IMR-90 (cell line): ENCODE measurements around the gene DNM1. TPM values are rescaled to one million over a fixed set of nuclear protein-coding genes. Genes with fewer than 3 reads are reported as not detected.

Source experiments
- ATAC-seq: fragments of 200-7000 bp; cut with Tn5 transposase; 2 replicates; pipeline ENCODE4 v1.9.1; 2020; ENCODE audit warnings: low read depth, mild to moderate bottlenecking, moderate library complexity
- BruUV-seq: library from RNA; stranded (reverse); fragments of 400-500 nt; replicated peaks from 2 replicates; lab custom pipeline; 2021; lab: Mats Ljungman, UMichigan
- CTCF ChIA-PET: fragments of 300-600 bp; formaldehyde crosslinking; extraction: SDS; loops from one replicate; lab custom pipeline; 2021; ENCODE audit warnings: antibody characterized with exemption; lab: Yijun Ruan, JAX
- POLR2A ChIA-PET: fragments of 300-600 bp; sonication (Branson Sonifier 250); formaldehyde crosslinking; loops from one replicate; lab custom pipeline; 2022; ENCODE audit warnings: antibody characterized with exemption; ENCODE audit not compliant: unreplicated experiment; lab: Charles Lee
- DNase-seq: peaks from one replicate; pipeline ENCODE4 v3.0.0; 2013
- H2AFZ ChIP-seq: replicated peaks from 2 replicates; pipeline ENCODE3; 2013; ENCODE audit warnings: low read length, mild to moderate bottlenecking; ENCODE audit not compliant: poor library complexity
- H2AK5ac ChIP-seq: 2 replicates; pipeline ENCODE4 v1.6.1; 2013; ENCODE audit warnings: low read depth, low read length, inconsistent platforms
- H2AK9ac ChIP-seq: replicated peaks from 2 replicates; pipeline ENCODE3; 2013; ENCODE audit warnings: mild to moderate bottlenecking, low read depth, low read length, moderate library complexity; ENCODE audit not compliant: poor library complexity
- H2BK120ac ChIP-seq: 2 replicates; pipeline ENCODE4 v1.6.1; 2013; ENCODE audit warnings: low read depth, low read length, inconsistent platforms
- H2BK15ac ChIP-seq: 3 replicates; pipeline ENCODE4 v1.6.1; 2013; ENCODE audit warnings: low read depth, low read length, inconsistent platforms
- H2BK20ac ChIP-seq: 2 replicates; pipeline ENCODE4 v1.6.1; 2013; ENCODE audit warnings: low read depth, mild to moderate bottlenecking, inconsistent platforms, low read length, moderate library complexity
- H2BK5ac ChIP-seq: 2 replicates; pipeline ENCODE4 v1.6.1; 2013; ENCODE audit warnings: mild to moderate bottlenecking, low read depth, low read length, inconsistent platforms; ENCODE audit not compliant: poor library complexity, severe bottlenecking
- H3K14ac ChIP-seq: replicated peaks from 2 replicates; pipeline ENCODE4 v1.6.1; 2013; ENCODE audit warnings: low read depth, low read length, inconsistent platforms
- H3K18ac ChIP-seq: 2 replicates; pipeline ENCODE4 v1.6.1; 2013; ENCODE audit warnings: low read depth, low read length, control low read depth
- H3K23ac ChIP-seq: 2 replicates; pipeline ENCODE4 v1.6.1; 2013; ENCODE audit warnings: low read depth, low read length, inconsistent platforms
- H3K27ac ChIP-seq: 2 replicates; pipeline ENCODE4 v1.5.1; 2013; ENCODE audit warnings: mild to moderate bottlenecking, control low read depth, low read length; ENCODE audit not compliant: insufficient read depth
- H3K27me3 ChIP-seq: 2 replicates; pipeline ENCODE4 v1.6.1; 2013; ENCODE audit warnings: low read length; ENCODE audit not compliant: control insufficient read depth, insufficient read depth
- H3K36me3 ChIP-seq: 2 replicates; pipeline ENCODE4 v1.6.1; 2013; ENCODE audit warnings: low read length, mixed read lengths; ENCODE audit not compliant: control insufficient read depth, insufficient read depth
- H3K4ac ChIP-seq: 2 replicates; pipeline ENCODE4 v1.6.1; 2013; ENCODE audit warnings: low read depth, low read length, inconsistent platforms
- H3K4me1 ChIP-seq: 2 replicates; pipeline ENCODE4 v1.6.1; 2013; ENCODE audit warnings: low read length, mixed read lengths; ENCODE audit not compliant: control insufficient read depth, insufficient read depth
- H3K4me2 ChIP-seq: 2 replicates; pipeline ENCODE4 v1.6.1; 2013; ENCODE audit warnings: low read depth, mild to moderate bottlenecking, control low read depth, low read length, moderate library complexity
- H3K4me3 ChIP-seq: 2 replicates; pipeline ENCODE4 v1.5.1; 2013; ENCODE audit warnings: low read depth, mild to moderate bottlenecking, control low read depth, low read length, moderate library complexity; ENCODE audit not compliant: insufficient read depth
- H3K56ac ChIP-seq: 2 replicates; pipeline ENCODE4 v1.6.1; 2013; ENCODE audit warnings: low read length, inconsistent platforms; ENCODE audit not compliant: insufficient read depth; ENCODE audit errors: extremely low read depth
- H3K79me1 ChIP-seq, 2 experiments: 2 replicates each; pipeline ENCODE4 v1.6.1; 2013; ENCODE audit warnings: low read length in 2 of 2, inconsistent platforms in 1 of 2, low read depth in 1 of 2
- H3K9ac ChIP-seq: 2 replicates; pipeline ENCODE4 v1.6.1; 2013; ENCODE audit warnings: low read depth, low read length, control low read depth
- H3K9me1 ChIP-seq: 2 replicates; pipeline ENCODE4 v1.6.1; 2013; ENCODE audit warnings: low read length, inconsistent platforms; ENCODE audit not compliant: insufficient read depth
- H3K9me3 ChIP-seq: 2 replicates; pipeline ENCODE4 v1.6.1; 2013; ENCODE audit warnings: low read length; ENCODE audit not compliant: control insufficient read depth, insufficient read depth
- H4K20me1 ChIP-seq: 2 replicates; pipeline ENCODE4 v1.6.1; 2013; ENCODE audit warnings: low read length, inconsistent platforms; ENCODE audit not compliant: insufficient read depth
- H4K5ac ChIP-seq: 2 replicates; pipeline ENCODE4 v1.6.1; 2013; ENCODE audit warnings: mild to moderate bottlenecking, low read depth, low read length, control low read depth
- H4K8ac ChIP-seq, 2 experiments: 2 replicates each; pipeline ENCODE4 v1.6.1; 2013; ENCODE audit warnings: low read depth in 2 of 2, low read length in 2 of 2, control low read depth in 1 of 2, inconsistent platforms in 1 of 2
- H4K91ac ChIP-seq: 2 replicates; pipeline ENCODE4 v1.6.1; 2013; ENCODE audit warnings: low read depth, low read length, inconsistent platforms; ENCODE audit not compliant: insufficient read depth
- CEBPB ChIP-seq: IDR thresholded peaks from 2 replicates; pipeline ENCODE4 v1.6.1; 2012; ENCODE audit warnings: low read depth, low read length, improper control_type of control experiment
- CHD1 ChIP-seq: IDR thresholded peaks from 2 replicates; pipeline ENCODE4 v1.6.1; 2012; ENCODE audit warnings: low read depth, low read length, improper control_type of control experiment
- MAFK ChIP-seq: IDR thresholded peaks from 2 replicates; pipeline ENCODE4 v1.6.1; 2012; ENCODE audit warnings: low read depth, low read length, improper control_type of control experiment
- MAZ ChIP-seq: IDR thresholded peaks from 2 replicates; pipeline ENCODE4 v1.6.1; 2012; ENCODE audit warnings: low read depth, mild to moderate bottlenecking, low read length, improper control_type of control experiment, moderate library complexity, borderline replicate concordance
- NFE2L2 ChIP-seq: fragments of 150-350 bp; IDR thresholded peaks from 2 replicates; pipeline ENCODE4 v1.6.1; 2016; ENCODE audit warnings: low read depth, mild to moderate bottlenecking, low read length
- POLR2A ChIP-seq: IDR thresholded peaks from 2 replicates; pipeline ENCODE4 v1.6.1; 2012; ENCODE audit warnings: mild to moderate bottlenecking, low read depth, low read length
- RAD21 ChIP-seq: IDR thresholded peaks from 2 replicates; pipeline ENCODE4 v1.6.1; 2012; ENCODE audit warnings: low read length, improper control_type of control experiment
- whole genome bisulfite sequencing, 2 experiments: methylation state at CpG; one replicate each; pipeline versions ENCODE4 v1.1.5 to v1.1.7; 2013; ENCODE audit warnings: missing lambda C conversion rate in 2 of 2; ENCODE audit not compliant: insufficient read length in 1 of 2; ENCODE audit errors: extremely low coverage in 2 of 2; 5-methylcytosine and 5-hydroxymethylcytosine counted together
- dilution Hi-C: fragments of 300-500 bp; cut with HindIII; formaldehyde crosslinking; loops from one replicate; pipeline ENCODE4 v1.14.3; 2018; ENCODE audit warnings: low sequenced_read_pairs; ENCODE audit not compliant: unreplicated experiment
- in situ Hi-C: fragments of 300-500 bp; cut with MboI; formaldehyde crosslinking; loops from 3 replicates; pipeline ENCODE4 v1.14.3; 2019; ENCODE audit warnings: low sequenced_read_pairs, inconsistent platforms, mixed read lengths
- intact Hi-C: fragments of 100-400 bp; cut with micrococcal nuclease; formaldehyde crosslinking; loops from 2 replicates; pipeline ENCODE4 v1.10.0; 2022
- polyA plus RNA-seq, 3 experiments: library from polyadenylated mRNA; depleted of rRNA; stranded (reverse); fragments of >200 nt; gene quantifications; 2 replicates each; pipeline ENCODE4 v1.2.3, GENCODE V29; 2012; ENCODE audit warnings: low replicate concordance in 1 of 3
- total RNA-seq: library from RNA; depleted of rRNA; stranded (reverse); fragments of >200 nt; gene quantifications from 2 replicates; pipeline ENCODE4 v1.2.3, GENCODE V29; 2012
- TF ChIP-seq, protein P1 (sequence below): fragments of 150-350 bp; IDR thresholded peaks from 2 replicates; pipeline ENCODE4 v1.6.1; 2016; ENCODE audit warnings: low read depth, mild to moderate bottlenecking, low read length, moderate library complexity, borderline replicate concordance

The DNM1 gene
- total and polyA plus RNA-seq, 2 of the 4 experiments (the other 2 are of a cell fraction), result 13.6 to 17.7 TPM

DNA sequence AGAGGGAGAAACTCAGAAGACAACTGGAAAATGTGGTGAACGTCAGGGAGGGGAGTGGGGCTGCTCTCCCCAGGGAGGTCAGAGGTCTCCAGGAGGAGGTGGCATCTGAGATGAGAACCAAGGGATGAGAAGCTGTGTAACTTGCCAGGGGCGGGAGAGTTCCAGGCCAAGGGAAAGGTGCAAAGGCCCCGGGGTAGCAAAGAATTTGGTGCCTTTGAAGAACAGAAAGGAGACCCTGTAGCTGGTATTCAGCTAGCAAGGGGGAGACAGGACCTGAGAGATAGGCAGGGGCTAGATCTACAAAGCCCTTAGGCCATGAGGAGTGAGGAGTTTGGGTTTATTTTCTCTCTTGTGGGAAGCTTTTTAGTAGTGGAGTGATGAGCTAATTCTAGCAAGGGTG, 3.3 kb downstream of the DNM1 start:
- TF ChIP-seq CHD1 (no peak), POLR2A (no peak), MAFK (no peak), RAD21 (no peak), MAZ (no peak), CEBPB (no peak), NFE2L2 (no peak)
- TF ChIP-seq, protein P1, sequence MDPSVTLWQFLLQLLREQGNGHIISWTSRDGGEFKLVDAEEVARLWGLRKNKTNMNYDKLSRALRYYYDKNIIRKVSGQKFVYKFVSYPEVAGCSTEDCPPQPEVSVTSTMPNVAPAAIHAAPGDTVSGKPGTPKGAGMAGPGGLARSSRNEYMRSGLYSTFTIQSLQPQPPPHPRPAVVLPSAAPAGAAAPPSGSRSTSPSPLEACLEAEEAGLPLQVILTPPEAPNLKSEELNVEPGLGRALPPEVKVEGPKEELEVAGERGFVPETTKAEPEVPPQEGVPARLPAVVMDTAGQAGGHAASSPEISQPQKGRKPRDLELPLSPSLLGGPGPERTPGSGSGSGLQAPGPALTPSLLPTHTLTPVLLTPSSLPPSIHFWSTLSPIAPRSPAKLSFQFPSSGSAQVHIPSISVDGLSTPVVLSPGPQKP, result no peak
- no peak overlapping the region for H3K4ac ChIP-seq
- H4K20me1 ChIP-seq, result peaks cover 3% of the 10 kb centered on the region; the same call in 1 of the 2 replicates
- DNase-seq (no peak), ATAC-seq (no peak)
- peaks cover 3% of the 10 kb centered on the region; the same call in 1 of the 2 replicates for H3K9me1 ChIP-seq
- H3K4me2 ChIP-seq, result no peak overlapping the region
- H2AK9ac ChIP-seq, result no peak overlapping the region
- BruUV-seq, result no TSS peak
- no peak overlapping the region for H2BK15ac ChIP-seq
- H3K36me3 ChIP-seq, result no peaks in the 10 kb centered on the region
- H3K56ac ChIP-seq, result no peak overlapping the region
- H3K9ac ChIP-seq, result no peak overlapping the region
- no peak overlapping the region for H2BK20ac ChIP-seq
- H2AFZ ChIP-seq, result no peak overlapping the region
- no peak overlapping the region for H4K8ac ChIP-seq
- no peaks in the 10 kb centered on the region for H3K27me3 ChIP-seq
- peaks cover 0 to 4% of the 10 kb centered on the region in 2 experiments; a peak in 1 of 4 replicates for H3K79me1 ChIP-seq
- no peak overlapping the region for H2BK120ac ChIP-seq
- H3K9me3 ChIP-seq, result no peaks in the 10 kb centered on the region
- POLR2A ChIA-PET, result no interaction called here
- CTCF ChIA-PET, result no interaction called here
- intact Hi-C loops (no loop called here), in situ Hi-C loops (no loop called here), dilution Hi-C loops (no loop called here)
- no peak overlapping the region for H3K4me3 ChIP-seq
- H4K91ac ChIP-seq, result no peak overlapping the region
- no peak overlapping the region for H2BK5ac ChIP-seq
- H3K18ac ChIP-seq, result no peak overlapping the region
- H2AK5ac ChIP-seq, result no peak overlapping the region
- WGBS, 2 experiments, result 83% methylated on average over 1 of the region's 3 CpGs; no CpG with 5 or more reads in 1 of the 2 experiments
- no peak overlapping the region for H3K23ac ChIP-seq
- no peak overlapping the region for H3K14ac ChIP-seq
- H3K27ac ChIP-seq, result no peak overlapping the region
- no peaks in the 10 kb centered on the region; the same call in none of the 2 replicates for H3K4me1 ChIP-seq
- H4K5ac ChIP-seq, result no peak overlapping the region
